ENCODE measurements around the gene LXN.
"Not testable (repeated sequence)": the region's sequence is repeated elsewhere in the genome, so short reads cannot be mapped to it uniquely, and the experiment has no call there.

Gene LXN

GRCh38 chr3:158672215-158673176 is at the start of gene LXN:
LXN (minus strand) TSS chr3:158672648; CDS start chr3:158672478, 170 bp downstream.
- DNase-seq (ENCODE audit: low spot score), result peak; percentile 88

- DNase-seq (ENCODE audit: low spot score), result no peak
These were observed 49.7 kb upstream of the LXN start for GRCh38 chr3:158722108-158722507.

DNA sequence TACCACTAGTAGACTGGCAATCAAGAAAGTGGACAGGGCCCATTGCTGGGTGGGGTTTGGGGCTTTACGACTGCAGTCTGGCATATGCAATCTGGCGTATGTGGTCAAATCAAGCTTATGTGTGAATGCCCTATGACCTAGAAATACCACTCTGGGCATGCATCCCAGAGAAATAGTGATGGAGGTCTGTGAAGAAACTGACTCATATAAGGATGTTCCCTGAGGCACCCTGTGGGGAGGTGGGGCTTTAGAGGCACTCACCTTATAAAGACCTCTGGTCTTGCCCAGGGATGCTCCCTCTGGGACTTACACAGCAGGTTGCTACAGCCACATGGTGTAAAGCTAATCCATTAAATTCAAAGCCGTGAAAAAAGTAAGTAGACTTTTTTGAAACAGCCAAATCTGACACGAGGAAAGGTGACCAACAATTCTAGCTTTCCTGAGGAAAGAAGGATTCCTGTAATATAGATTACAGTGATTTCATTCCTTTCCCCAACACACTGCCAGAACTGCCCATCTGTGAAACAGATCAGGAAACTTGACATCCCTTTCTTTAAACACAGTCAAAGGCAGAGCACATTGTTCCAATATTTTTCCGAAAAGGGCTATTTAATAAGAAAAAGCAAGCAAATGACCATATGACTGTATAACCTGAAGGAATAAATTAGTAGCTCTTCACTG is 46.2 kb upstream of the LXN start:
- no peak for DNase-seq (ENCODE audit: low spot score)

DNA sequence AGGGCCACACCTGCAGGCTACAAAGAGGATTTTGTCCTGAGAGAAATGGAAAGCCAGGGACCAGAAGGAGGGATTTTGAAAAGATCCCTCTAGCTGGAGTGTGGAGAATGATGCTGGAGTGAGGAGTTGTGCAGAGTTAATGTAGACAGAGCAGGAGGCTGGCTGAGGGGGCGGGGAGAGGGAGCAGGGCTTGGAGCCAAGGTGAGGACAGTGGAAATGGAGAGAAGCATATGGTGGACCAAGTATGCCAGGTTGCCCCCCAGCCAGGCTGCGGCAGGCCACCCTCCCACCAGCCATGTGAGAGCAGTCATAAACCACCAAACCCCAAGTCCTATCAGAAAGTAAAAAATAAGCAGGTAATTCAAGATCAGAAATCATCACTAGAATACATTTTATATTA is 45.1 kb upstream of the LXN start:
- DNase-seq (ENCODE audit: low spot score), result no peak

GRCh38 chr3:158713094-158713499 is 40.6 kb upstream of the LXN start:
- DNase-seq (ENCODE audit: low spot score), result peak; percentile 33

- peak; percentile 10 for DNase-seq (ENCODE audit: low spot score)
These were observed 40.0 kb upstream of the LXN start for GRCh38 chr3:158712443-158712842.

DNA sequence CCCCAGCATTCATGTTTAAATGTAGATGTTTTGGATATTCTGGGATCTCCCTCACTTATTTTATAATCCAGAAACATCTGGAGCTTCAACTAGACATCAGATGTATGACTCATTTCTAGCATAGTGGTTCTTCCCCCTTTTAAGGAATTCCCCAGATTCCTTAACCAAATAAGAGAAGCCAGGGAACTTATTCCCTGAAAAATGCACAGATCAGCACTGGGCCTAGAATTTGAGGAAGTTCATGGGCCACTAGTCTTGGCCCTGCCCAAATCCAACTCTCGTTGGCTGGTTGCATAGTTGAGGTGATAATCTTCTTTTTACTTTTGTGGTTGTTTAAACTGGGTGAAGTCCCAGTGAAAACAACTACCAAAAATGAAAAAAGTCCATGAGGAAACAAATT is 39.4 kb upstream of the LXN start:
- no peak for DNase-seq (ENCODE audit: low spot score)

GRCh38 chr3:158710601-158711000 is 38.2 kb upstream of the LXN start:
- DNase-seq (ENCODE audit: low spot score), result no peak

DNA sequence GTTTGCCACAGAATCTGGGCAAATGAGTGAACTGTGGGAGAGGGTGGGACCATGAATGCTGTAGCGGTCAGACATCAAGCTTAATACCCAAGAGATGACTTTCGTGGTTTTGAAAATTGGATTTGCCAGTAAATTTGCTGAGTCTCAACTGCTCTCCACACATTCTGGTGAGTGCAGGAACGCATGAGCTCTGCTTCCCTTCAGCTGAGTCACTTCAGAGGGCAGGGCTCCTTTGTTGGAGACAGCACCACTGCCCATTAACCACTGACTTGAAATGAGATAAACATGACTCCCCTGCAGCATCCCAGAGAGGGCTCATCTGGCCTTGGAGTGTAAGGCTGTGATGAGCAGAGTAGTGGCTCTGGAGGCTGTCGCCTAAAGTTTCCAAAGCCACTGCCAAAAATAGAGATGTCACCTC is 37.2 kb upstream of the LXN start:
- DNase-seq (ENCODE audit: low spot score), result no peak

- no peak for DNase-seq (ENCODE audit: low spot score)
These were observed 31.1 kb upstream of the LXN start for GRCh38 chr3:158703566-158703965.

DNA sequence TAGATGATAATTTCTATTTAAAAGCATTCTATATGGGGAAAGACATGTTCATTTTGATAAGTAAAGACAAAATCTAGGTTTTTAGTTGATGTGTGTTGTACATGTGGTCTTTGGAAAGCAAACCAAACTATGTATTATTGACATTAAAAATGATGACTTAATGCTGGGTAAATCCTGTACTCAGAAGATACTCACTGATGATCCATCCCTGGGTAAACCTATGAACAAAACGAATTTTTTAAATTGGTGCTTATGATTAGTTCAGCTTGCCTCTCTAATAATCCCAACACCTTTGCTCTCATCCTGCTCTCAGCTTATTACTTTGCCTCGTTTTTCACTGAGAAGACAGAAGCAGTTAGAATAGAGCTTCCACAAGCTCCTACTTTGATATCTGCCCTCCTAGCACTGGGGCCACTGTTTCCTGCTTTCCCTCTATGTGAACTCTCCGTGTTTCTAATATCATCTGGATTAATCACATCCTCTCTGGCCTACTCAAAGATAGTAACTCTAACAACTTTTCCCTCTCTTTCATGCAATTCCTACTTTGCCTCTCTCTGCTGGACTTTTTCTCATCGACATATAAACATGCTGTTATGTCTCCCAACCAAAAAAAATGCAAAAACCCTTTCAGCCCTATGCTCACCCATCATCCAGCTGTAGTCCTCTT is 30.5 kb upstream of the LXN start:
- no peak for DNase-seq (ENCODE audit: low spot score)

DNA sequence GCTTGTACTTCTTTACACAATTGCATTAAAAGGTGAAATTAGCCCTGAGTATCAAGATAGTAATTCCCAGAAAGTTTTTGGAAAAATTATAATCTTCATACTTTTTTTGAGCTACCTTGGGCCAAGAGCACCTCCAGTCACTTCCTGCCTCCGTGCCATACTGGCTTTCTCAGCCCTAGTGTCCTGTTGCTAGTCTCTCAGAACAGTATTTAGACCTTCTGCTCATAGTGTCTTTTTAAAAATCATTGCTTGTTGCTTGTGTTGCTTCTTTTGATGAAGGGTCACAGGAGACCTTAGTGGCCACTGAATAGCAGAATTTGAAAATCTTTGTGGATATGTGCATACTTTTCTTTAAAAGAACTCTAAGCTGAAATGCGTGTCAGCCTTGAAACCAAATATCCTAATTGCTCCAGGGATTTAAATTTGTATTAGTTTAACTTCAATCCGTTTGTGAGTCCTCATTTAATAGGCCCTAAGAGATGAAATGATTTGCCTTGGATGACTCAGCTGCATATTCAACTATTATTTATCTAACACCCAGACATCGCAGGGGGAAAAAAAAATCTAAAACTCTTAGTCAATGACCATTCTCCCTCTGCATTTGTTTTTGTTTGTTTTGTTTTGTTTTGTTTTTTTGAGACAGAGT is 29.1 kb upstream of the LXN start:
- DNase-seq (ENCODE audit: low spot score), result no peak

- no peak for DNase-seq (ENCODE audit: low spot score)
These were observed 28.1 kb upstream of the LXN start for GRCh38 chr3:158700559-158700958.

DNA sequence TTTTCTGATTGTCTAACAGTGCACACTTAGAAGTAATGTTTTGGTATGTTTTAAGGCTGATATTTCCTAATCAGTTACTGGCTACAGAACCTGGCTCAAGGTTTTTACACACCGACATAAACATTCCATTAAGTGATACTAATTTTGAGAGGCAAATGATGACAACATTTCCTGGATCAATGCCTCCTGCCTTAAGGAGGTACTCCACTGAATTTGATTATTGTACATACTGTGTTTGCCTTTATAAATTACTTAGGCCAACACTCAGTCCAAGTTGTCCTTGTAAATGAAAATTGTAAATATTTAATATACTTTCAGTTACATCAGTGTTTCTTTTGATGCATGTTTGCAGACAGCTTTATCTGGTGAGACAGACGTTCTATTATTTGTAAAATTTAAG is 24.2 kb upstream of the LXN start:
- no peak for DNase-seq (ENCODE audit: low spot score)

DNA sequence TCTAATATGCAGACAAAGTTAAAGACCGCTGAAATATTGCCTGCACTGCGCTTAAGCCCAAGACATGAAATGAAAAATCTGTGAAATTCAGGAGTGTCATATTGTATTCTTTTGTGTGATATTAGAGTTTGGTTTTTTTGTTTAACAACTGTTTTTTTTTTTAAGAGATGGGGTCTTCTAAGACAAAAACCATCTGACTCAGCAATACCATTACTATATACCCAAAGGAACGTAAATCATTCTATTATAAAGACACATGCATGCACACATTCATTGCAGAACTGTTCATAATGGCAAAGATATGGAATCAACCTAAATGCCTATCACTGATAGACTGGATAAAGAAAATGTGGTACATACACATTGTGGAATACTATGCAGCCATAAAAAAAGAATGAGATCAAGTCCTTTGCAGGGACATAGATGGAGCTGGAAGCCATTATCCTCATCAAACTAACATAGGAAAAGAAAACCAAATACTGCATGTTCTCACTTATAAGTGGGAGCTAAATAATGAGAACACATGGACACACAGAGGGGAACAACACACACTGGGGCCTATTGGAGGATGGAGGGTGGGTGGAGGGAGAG is 21.5 kb upstream of the LXN start:
- DNase-seq (ENCODE audit: low spot score), result not testable (repeated sequence)

DNA sequence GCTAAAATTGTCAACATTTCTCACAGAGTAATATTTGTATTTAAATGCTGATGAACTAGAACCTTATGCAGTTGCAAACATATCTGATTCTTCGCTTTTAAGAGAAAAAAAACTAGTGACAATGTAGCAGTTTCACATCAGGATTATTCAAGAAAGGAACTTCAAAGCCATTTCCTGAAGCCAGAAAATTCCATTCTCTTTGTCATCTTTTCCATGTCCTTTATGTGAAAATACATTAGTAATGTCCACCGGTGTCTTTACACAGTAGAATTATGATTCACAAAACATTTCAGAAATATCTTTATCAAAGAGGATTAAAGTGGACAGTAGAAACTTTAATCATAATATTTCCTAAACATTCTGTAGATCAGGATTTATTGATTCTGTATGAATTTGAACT is 12.7 kb upstream of the LXN start:
- DNase-seq (ENCODE audit: low spot score), result no peak

DNA sequence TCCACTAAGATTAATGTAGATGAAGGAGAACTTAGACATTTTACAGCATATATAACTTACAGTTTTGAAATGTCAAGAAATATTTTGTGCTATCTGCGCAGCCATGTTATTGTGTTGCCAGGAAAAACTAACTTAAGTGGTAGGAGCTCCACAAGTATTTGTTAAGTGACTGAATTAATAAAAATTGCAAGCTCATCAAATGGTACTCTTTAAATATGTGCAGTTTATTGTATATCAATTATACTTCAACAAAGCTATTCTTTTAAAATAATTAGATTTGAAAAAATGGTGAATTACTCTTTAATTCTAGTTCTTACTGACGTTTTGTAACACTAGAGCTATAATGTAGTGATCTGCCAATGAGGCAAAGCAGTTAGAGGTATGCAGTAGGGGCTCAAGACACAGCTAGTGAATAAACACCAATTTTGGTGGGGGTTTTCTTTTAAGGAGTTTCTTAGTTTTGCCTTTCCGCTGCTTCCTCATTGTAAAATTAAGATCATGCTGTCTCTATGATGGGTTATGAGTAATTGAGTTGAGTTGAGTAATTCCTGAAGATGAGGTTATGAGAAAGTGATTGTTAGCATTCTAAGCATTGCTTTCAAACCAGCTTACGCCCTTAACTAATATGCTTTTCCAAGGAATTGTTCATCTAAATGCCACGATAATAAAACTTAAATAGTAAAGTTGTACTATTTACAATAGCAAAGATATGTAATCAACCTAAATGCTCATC is 10.9 kb upstream of the LXN start:
- DNase-seq (ENCODE audit: low spot score), result peak; percentile 39

DNA sequence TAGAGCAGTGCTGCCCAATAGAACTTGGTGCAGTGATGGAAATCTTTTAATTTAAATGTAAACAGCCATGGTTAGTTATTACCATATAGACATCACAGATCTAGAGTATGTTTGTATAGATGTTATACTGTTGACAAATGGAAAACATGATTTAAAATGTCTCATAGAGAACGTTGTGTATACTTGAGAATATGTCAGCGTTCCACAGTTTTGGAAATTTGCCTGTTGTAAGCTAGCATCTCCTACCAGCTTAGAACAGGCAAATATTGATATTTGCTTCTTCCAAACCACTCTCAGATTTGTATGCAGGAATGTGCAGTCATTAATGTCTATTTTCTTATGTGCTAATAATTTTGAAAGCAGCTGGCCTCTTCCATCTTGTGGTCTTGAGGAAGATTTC is 8.4 kb upstream of the LXN start:
- DNase-seq (ENCODE audit: low spot score), result no peak

DNA sequence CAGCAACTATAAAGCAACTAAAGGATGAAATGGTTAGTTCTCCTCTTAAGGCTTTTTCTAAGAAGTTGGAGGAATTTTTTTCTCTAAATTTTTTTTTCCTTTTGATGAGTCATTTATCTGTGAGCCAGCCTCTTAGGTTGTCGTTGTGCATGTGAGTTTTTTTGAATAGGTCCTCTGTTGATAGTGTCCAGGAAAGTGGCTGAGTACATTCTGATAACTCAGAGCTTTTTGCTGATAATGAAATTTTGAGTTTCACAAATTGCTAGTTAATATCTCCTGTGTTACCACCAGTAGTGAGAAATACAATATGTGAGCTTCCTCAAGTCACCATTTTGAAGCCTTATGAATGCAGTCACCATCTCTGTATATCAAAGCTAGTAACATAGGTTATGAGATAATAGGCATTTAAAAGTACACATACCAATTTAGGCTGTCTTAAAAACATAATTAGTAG is 7.1 kb upstream of the LXN start:
- DNase-seq (ENCODE audit: low spot score), result no peak

- DNase-seq (ENCODE audit: low spot score), result no peak
These were observed 6.2 kb upstream of the LXN start for GRCh38 chr3:158678687-158679086.

DNA sequence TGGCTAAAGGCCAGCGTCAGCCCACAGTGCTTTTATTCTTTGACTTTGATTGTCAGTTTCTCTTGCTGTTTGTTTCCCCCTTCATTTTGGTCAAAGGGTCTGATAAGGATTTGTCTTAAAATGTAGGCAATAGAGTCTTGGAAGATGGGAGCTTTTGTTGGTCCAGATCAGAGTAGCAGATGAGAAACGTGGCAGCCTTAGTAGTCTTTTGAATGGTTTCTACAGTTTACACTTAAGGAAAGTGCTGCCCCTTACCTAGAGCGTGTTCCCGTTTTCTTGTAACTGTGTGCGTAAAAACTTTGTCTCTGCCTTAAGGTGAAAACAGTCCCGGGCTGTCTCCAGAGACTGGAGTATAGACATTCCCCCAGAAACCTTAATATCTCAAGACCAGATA is 630 bp downstream of the LXN start:
- no peak for DNase-seq (ENCODE audit: low spot score)
